ENCODE data around the gene GNG2. TPM values are rescaled to one million over a fixed set of nuclear protein-coding genes. Genes with fewer than 3 reads are reported as not detected.

The GNG2 gene
- total and polyA plus RNA-seq, 11 donors, result 3.1 to 29.2 (median 7.0) TPM

- intact Hi-C loops (cut with DNase I), result loop anchor here in 1 of 10 donors (5.0 kb wide), 1 partner anchor 49 kb away; the partner anchor contains the start of gene NID2
- Histone ChIP-seq H3K27me3 (no peaks in the 10 kb centered on the region), H3K4me1 (peaks cover 27 to 98% (median 76%) of the 10 kb centered on the region in 12 donors), H3K36me3 (peaks cover 0 to 54% (median 24%) of the 10 kb centered on the region in 9 donors), H3K27ac (peak overlapping the region in 2 of 12 donors; percentile 23 to 77), H3K9me3 (no peaks in the 10 kb centered on the region), H3K4me3 (no peak overlapping the region)
- ATAC-seq (no peak), DNase-seq (no peak)
- TF ChIP-seq CTCF (IDR thresholded peaks at IDR 0.05) (no peak), POLR2A (IDR thresholded peaks at IDR 0.05) (no peak)
- WGBS, 4 donors, result 69 to 75% (median 71%) methylated on average over 4 of the region's 4 CpGs
These were observed 157.8 kb downstream of the GNG2 start for GRCh38 chr14:52018252-52018651.

GRCh38 chr14:52018970-52019369, 158.6 kb downstream of the GNG2 start:
- intact Hi-C loops (cut with DNase I), result loop anchor here in 1 of 10 donors (5.0 kb wide), 1 partner anchor 48 kb away; the partner anchor contains the start of gene NID2
- Histone ChIP-seq H3K27ac (peak overlapping the region in 3 of 12 donors; percentile 23 to 77 (median 64)), H3K9me3 (no peaks in the 10 kb centered on the region), H3K36me3 (peaks cover 0 to 49% (median 24%) of the 10 kb centered on the region in 9 donors), H3K4me1 (peaks cover 21 to 98% (median 76%) of the 10 kb centered on the region in 12 donors), H3K4me3 (no peak overlapping the region), H3K27me3 (no peaks in the 10 kb centered on the region)
- ATAC-seq, result no peak
- TF ChIP-seq CTCF (IDR thresholded peaks at IDR 0.05) (no peak), POLR2A (IDR thresholded peaks at IDR 0.05) (no peak)
- no peak for DNase-seq
- 92 to 97% (median 97%) methylated on average over 3 to 8 of the region's 8 CpGs for WGBS, 4 donors

Other genes with a start within 250 kb of the GNG2 start
- gene FRMD6, start 208.7 kb upstream of the GNG2 start, total RNA-seq, result 10 to 100 TPM in 3 of 9 donors, 1 to 10 TPM in 6; 4.0 to 23.2 (median 9.2) TPM
- gene FRMD6, start 208.7 kb upstream of the GNG2 start, polyA plus RNA-seq, result 1 to 10 TPM; 1.9 to 4.4 TPM
- gene RTRAF, start 128.9 kb downstream of the GNG2 start, total RNA-seq, result 100 to 1,000 TPM in 7 of 9 donors, 10 to 100 TPM in 2; 72.9 to 260 (median 193) TPM
- gene RTRAF, start 128.9 kb downstream of the GNG2 start, polyA plus RNA-seq, result 100 to 1,000 TPM; 163 to 272 TPM
- gene NID2, start 208.4 kb downstream of the GNG2 start, total RNA-seq, result 10 to 100 TPM; 32.0 to 77.4 (median 40.9) TPM
- gene NID2, start 208.4 kb downstream of the GNG2 start, polyA plus RNA-seq, result 10 to 100 TPM; 17.3 to 18.8 TPM